GM21423 (cell line): ENCODE measurements around the gene HHAT.

Experiments
- ATAC-seq: cut with Tn5 transposase; IDR thresholded peaks from one replicate; pipeline ENCODE4 v1.9.1; 2021; ENCODE audit warnings: mild to moderate bottlenecking, moderate library complexity; ENCODE audit not compliant: unreplicated experiment

The HHAT gene

DNA sequence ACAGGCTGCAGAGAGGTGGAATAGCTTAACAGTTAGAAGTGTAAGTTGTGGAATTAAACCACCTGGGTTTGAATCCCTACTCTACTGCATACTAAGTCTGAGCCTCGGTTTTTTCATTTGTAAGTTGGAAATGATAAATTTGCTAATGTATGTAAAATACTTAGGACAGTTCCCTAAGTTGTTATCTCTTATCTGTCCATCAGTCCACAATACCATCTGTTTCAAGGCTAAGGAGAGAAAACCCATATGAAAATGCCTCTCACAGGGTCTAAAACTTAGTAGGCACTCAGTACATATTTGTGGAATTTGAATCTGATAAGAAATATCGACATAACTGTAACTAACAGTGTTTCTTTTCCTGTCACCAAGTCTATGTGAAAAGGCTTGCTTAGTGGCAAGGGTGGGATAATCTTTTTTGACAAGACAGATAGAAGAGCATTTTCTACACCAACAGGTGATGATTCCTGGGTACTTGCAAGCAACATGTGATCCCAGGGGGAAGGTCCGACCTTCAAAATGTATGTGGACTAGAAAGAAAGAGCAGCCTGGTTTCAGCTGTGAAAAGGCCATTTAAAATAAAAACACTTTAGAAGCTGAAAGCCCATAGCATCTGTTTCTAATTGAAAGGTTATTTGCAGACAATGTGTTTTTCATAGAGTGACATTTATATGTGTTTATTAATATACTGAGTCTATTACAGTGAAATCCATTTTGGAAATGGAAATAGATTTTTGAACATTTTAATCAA, 202.9 kb downstream of the HHAT start:
- ATAC-seq = no peak

DNA sequence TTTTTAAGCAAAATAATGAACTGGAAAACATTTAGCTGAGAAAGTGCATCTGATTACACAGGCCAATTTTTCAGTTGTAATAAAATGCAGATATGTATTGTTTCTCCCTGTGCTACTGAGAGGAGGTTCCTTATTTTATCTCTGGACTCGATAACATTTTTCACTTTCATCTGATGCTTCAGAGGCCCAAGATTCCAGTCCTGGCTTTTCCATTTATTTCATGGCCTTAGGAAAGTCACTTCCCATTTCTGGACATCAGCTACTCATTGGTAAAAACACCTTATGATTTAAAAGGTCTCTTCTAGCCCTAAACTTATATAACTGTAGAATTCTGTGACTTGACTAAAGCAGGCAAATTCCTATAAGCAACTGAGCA, 203.5 kb downstream of the HHAT start:
- no peak for ATAC-seq

DNA sequence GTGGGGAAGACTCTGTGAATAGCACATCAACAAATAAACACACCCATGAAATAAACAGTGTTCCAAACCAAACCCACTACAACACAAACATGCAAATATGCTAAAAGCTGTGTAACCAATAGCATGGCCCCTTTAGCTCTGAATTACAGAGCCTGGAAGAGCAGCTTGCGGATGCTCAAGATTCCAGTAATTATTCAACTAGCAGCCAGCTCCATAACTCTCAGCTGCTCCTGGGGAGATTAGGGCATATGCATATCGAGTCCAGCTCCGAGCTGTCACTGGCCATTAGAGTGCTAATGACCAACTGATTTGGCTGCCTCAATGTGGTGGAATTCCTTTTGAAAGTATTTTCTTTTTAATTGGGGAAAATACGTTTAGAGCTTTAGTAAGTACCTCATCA, 207.1 kb downstream of the HHAT start:
- ATAC-seq = no peak

DNA sequence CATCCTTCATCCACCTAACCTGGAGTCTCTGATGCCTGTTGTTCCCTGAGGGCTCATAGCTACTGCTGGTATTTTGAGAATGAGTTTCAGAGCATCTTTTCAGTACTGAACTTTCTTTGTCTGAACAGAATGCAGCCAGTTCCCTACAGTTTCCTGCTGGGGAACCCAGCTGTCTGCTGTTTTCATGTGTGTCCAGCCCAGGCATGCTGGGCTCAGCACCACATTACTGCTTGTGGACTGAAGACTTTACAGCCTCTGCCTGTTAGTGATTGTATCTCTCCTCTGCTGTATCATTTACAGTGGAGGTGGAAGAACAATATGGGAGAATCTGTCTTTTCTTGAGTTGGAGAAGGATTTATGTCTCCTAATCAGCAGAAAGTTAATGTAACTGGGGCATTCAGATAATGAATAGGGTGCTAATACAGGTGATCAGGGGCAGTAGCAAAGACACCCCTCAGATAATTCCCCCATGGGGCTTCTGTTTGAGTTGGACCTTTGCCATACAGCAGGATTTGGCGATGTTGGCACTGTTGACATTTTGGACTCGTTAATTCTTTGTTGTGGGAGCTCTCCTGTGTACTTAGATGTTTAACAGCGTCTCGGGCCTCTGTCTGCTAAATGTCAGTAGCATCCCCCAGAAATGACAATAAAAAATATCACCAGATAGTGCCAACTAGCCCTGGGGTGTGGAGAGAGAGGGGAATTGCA, 207.7 kb downstream of the HHAT start:
- no peak for ATAC-seq

DNA sequence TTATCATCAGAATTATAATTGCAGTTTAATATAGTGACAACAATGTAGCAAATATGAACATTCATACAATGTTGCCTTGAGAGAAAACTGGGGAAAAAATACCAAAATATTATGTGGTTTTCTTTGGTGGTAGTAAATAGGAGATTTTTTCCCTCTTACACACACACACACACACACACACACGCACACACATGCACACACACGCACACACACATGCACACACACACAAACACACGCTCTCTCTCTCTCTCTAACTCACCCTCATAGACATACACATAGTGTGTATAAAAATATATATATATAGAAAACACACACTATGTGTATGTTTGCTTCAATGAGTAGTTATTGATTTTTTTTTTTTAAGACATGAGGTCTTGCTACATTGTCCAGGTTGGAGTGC, 211.6 kb downstream of the HHAT start:
- no peak for ATAC-seq

DNA sequence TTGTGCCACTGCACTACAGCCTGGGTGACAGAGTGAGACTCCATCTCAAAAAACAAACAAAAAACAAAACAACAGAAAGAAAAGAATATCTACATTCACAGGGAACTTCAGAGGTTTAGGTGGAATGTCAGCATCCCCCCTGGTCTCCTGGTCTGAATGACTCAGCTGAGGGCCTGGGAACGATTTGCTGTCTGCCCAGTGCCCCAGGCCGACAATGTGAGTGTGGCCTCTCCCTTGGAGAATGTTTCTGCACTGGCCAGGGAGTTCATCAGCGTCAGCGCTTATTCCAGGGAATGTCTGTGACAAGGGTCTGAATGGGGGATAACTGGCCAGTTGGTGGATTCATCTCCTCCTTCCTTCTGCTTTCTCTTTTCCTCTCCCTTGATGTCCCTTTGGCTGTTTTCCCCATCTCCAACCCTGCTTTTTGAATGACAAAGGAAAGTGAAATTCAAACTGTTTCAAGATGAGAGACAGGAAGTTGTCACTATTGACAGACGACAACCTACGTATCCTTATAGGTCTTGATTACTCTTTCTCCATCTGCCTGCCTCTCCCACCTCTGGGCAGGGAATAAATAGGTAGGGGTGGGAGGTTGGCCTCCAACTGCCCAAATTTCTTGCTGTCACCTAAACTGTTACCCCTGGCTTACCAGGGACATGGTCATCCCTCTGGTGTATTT, 213.1 kb downstream of the HHAT start:
- no peak for ATAC-seq

DNA sequence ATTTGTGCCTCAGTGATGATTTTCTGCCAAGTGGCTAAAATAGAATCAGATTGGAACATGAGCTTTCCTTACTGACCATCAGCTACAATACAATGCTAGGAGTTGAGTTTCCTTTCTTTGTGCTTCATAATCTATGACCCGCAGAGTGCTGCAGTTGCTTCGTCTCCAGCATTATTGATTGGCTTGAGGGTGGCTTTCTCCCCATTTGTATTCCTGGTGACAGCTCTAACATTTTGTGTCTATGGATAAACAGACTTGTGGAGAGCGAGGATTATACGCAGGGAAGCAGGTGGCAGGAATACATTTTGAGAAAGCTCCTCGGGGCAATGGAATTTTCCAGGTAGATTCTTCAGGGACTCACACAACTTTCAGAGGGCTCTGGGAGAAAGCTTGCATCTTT, 223.2 kb downstream of the HHAT start:
- ATAC-seq = no peak

DNA sequence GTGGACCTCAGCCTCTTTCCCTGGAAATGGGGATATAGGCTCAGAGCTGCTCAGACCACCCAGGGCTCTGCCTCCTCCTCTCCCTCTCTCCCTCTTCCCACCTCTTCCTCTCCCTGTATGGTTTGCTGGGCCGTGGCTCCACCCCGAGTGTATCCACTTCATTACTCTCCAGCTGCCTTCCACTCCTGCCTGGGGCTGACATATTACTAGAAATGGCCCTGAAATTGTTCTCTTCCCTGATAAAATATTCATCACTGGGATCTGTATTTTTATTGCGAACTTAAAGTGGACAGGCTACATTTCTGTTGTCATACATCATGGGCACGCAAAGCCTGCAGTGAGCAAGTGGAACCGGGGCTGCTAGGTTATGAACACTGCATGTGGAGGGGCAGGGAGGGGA, 225.0 kb downstream of the HHAT start:
- ATAC-seq = no peak

DNA sequence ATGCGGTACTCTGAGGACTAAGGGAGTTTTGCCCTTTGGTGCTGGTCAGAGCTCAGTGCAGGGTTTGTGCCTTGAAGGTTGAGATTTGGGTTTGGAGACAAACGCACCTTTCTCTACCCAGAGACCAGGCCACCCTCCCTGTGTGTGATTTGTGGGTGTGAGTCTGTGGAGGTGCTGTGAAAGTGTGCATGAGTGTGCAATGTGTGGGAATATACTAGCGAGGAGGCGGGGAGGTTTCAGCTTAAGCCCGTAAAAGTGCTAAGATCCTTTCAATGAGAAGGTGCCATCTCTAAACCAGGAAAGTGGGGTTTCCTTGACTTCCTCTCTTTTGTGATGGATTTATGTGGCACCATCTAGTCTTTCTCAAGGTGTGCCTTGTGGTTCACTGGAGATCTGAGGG, 225.7 kb downstream of the HHAT start:
- ATAC-seq = no peak

DNA sequence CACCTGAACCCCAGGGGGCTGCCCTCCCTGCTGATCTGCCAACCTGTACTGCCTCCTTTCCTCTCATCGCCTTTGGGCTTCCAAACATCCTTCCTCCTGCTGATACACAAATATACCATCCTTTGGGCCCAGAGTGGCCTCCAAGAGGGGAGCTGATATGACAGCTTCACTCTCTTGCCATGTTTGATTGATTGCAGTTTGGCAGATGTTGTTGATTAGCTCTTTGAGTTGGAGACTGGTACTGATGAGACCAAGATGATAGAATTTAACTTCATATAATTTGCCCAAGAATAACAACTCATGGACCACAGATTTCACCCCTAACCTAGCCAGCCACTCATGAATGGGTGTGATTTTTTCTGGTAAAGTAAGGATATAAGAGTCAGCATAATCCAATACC, 227.8 kb downstream of the HHAT start:
- no peak for ATAC-seq

DNA sequence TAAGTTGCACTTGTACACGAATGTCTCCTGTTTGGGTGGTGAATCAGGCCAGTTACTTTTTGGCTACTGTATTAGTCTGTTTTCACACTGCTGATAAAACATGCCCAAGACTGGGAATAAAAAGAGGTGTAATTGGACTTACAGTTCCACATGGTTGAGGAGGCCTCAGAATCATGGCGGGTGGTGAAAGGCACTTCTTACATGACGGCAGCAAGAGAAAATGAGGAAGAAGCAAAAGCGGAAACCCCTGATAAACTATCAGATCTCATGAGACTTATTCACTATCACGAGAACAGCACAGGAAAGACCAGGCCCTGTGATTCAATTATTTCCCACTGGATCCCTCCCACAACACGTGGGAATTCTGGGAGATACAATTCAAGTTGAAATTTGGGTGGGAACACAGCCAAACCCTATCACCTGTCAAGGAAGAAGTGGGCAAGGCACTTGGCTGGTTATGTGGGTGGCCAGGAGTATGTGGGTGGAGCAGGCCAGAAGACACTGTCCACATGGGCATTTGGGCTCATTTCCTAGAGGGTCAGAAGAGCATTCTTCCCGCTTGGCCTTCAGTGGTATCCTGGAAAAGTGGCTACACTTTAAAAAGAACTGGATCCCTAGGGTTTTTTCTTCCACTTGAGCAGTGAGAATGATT, 228.8 kb downstream of the HHAT start:
- ATAC-seq = no peak

DNA sequence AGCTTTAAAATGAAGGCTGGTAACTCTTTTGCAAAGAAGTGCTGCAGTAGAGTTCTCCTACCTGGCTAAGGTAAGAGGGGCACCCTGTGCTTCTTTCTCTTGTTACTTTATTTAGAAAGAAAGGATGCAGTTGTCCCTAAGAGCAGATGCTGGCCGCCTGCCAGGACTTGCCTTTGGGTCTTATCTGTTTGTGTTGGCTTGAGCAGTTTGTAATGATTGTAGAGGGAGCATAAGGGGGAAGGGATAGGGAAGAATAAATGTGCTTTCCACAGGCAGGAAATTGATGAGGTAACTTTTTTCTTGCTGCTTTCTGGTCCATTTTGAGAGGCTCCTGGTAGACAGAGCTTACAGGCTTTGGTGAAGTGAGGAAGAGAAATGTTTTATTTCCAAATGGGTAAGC, 229.6 kb downstream of the HHAT start:
- no peak for ATAC-seq

DNA sequence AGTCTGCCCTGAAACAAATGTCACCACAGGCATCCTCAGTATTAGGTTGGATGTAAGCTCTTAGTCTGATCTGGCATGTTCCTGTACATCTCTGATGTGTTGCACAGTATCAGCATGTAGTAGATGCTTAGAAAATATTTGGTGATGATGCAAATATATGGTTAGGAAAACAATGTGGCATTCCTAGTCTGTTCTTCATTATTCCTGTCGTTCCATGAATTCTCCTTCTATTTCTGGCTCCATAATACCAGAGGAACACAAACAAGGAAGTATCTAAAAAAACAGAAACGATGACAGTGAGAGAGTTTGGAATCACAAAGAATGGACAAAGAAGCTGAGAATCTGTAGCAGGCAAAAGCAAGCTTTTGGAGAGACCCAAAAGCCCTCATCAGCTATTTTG, 236.6 kb downstream of the HHAT start:
- ATAC-seq = no peak

DNA sequence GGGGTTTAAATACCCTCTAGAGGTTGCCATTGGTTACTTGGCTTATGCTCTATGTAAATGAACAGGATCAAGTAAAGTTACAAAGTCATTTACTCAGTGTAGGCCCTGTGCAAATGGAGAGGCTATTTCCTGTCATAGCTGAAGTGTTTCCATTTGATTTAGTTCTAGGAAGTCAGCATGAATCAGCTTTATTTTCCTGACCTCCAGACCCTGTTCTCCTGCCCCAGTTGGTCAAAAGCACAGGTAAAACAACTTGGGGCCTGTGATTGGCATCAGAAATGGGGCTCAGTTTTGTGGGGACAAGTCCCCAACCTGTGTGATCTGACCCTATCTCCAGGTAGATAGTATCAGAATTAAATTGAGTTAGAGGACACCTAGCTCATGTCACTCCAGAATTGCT, 239.9 kb downstream of the HHAT start:
- no peak for ATAC-seq

DNA sequence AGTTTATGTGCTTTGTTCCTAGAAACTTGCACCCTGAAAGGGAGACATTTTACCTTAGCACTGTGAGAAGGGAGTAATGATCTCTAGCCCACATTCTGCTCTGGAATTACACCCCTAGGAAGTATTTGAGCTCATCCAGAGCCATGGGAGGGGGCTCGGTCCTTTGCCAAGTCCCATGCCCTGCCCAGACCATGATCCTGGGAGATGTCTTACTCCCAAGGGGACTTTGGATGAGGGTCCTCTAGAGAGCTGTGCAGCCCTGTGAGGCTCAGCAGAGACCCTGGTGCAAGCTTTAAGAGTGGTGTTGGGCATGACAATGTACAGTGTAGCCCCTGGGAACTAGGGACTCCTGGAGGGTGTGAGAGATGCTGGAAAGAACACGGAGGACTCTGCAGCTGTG, 241.4 kb downstream of the HHAT start:
- no peak for ATAC-seq

DNA sequence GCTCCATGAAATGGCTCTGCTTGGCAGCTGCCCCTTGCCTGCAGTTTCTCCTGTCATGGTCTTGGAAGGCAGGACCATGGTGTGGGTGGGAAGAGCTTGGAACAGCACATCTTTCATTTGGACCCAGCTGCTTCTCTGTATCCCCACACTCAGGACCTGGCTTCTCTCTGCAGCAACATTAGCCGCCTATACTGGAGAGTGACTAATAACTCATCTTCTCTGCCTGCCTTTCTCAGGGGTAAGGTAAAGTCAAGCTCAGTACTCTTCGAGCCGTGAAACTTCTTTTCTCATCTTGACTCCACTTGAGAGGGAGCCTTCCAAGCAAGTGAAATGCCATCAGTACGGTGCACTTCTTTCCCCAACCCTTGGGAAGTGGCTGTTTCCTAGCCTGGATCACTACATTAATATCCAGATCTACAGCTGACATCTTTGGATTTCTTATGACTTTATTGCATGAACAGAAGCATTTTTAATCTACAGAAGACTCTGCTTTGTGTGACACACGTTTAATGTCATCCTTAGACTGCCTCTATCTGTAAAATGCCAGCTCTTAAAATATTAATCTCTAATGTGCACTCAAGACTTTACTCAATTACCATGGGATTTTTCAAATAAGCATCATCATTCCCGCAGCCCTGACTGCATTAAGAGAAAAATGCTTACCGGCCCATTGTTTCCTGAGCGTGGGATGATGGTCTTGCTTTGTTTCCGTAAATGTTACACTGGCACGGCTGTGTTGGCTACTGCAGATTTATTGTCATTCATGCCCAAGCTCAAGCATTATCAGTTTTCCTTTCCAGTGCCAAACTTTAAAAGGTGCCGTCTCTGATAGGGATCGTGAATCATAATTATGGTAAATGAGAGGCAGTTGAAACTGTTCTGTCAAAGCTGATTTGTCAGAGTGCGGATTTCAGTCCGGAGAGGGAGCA, 242.9 kb downstream of the HHAT start:
- no peak for ATAC-seq

DNA sequence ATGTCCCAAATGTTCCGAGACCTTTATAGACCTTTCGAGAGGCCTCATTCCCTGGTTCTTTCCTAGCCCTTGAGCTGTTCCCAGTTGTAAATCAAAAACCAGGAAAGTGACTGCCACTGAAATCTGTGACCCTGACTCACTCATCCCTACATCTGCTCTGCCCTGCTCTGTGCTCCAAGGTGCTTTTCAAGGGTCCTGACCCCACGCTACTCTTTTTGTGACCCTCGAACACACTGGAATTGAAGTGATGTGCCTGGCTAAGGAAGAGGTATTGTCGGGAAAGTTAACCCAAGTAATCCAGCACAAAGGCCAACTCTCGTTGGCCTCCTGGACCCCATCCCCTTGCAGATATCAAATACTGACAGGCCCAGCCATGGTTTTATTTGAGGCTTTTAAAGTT, 244.4 kb downstream of the HHAT start:
- ATAC-seq = no peak

DNA sequence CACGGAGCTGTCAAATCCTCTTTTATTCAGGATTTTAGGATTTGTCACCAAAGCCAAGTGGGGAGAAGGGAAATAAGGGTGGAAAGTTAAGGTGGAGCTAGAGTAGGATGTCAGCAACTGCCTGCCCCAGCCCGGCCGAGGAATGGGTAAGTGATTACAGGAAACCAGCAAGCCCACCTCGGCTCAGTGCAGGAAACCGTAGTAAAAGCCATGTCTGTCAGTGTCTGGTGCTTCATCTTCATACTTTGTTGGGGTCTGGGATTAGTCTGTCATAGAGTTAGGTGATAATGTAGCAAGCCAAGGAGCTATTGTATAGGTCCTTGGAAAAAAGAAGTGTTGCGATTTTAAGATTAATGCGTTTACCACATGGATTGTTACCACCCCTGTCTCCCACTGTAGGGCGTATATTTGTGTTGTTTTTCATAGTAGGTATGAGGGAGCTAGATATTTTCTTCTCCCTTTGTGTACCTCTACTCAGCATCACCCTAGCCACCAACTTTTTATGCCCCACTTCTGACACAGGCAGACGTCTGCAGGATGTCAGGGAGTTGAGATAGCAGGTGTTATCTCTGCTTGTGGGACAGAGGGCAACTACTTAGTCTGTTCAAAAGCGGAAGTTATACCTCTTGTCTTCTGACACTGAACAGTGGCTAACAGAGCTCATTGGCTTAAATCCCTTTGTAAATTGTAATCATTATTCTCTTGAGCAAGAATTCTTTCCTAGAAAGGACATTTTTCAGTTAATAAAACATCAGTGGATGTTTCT, 253.7 kb downstream of the HHAT start:
- ATAC-seq = peak; percentile 60

DNA sequence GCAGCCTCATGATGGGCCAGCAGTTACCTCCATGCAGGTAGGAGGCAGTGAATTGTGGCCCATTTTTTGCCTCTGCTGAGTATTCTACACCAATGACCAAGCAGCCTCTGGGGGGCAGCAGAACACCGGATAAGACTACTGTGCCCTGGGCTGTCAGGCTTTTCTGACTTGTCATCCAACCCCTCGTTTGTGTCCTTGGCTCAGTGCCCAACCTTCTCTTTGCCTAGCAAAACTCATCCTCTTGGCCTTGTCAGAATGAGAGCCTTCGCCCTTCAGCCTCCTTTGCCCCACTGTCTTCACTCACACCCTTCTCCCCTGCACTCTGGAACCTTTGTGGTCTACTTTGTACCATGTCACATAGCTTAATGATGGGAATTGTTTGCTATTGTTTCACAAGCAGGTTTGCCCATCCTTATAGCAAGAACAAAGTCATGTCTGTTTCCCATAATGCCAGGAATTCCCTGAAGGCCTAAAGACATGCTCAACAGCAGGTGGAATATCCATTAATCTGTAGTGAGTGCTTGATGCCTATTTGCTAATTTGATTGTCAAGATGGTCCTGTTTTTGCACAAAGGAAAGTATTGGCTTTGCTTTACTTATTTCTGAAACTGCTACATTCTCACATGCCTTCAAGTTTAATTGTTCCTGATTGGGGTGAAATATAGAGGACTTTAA, 255.9 kb downstream of the HHAT start:
- ATAC-seq = peak; percentile 66
